H1 (cell line): Measurements from ENCODE around the gene RNF44. TPM values are rescaled to one million over a fixed set of nuclear protein-coding genes. Genes with fewer than 3 reads are reported as not detected.
A peak's percentile ranks its signal among the peaks of the same experiment; 100 is the strongest.

ENCODE experiments used
- CTCF ChIA-PET: fragments of 300-600 bp; sonication (Branson Sonifier 250); formaldehyde crosslinking; loops from one replicate; lab custom pipeline; 2021; ENCODE audit not compliant: partially characterized antibody; lab: Charles Lee
- POLR2A ChIA-PET: fragments of 300-600 bp; sonication (Branson Sonifier 250); formaldehyde crosslinking; loops from one replicate; lab custom pipeline; 2021; ENCODE audit warnings: inconsistent platforms; ENCODE audit not compliant: partially characterized antibody; lab: Charles Lee
- DNase-seq, 2 experiments: peaks; one replicate each; pipeline versions ENCODE4 v3.0.0 to v3.0.0-alpha.2; 2010 to 2022; ENCODE audit warnings: low spot score in 2 of 2, low read depth in 1 of 2, mixed read lengths in 1 of 2
- FAIRE-seq: peaks from 2 replicates; lab custom pipeline; 2011; peaks lifted over from hg19 to GRCh38; lab: Jason Lieb, UNC
- H2AFZ ChIP-seq: 2 replicates; pipeline ENCODE4 v1.8.1; 2012; ENCODE audit warnings: low read length, inconsistent platforms
- H2AK5ac ChIP-seq: 2 replicates; pipeline ENCODE4 v1.6.1; 2013; ENCODE audit warnings: low read depth, low read length
- H2BK120ac ChIP-seq: replicated peaks from 2 replicates; pipeline ENCODE3; 2013; ENCODE audit warnings: low read depth, low read length, inconsistent platforms
- H2BK12ac ChIP-seq: 2 replicates; pipeline ENCODE4 v1.6.1; 2013; ENCODE audit warnings: low read depth, low read length
- H2BK15ac ChIP-seq: 2 replicates; pipeline ENCODE4 v1.6.1; 2013; ENCODE audit warnings: low read length
- H2BK20ac ChIP-seq: 2 replicates; pipeline ENCODE4 v1.6.1; 2013; ENCODE audit warnings: low read length
- H2BK5ac ChIP-seq: 2 replicates; pipeline ENCODE4 v1.6.1; 2013; ENCODE audit warnings: low read depth, low read length
- H3K14ac ChIP-seq: 2 replicates; pipeline ENCODE4 v1.6.1; 2013; ENCODE audit warnings: inconsistent platforms; ENCODE audit not compliant: insufficient read length
- H3K18ac ChIP-seq: 2 replicates; pipeline ENCODE4 v1.6.1; 2013; ENCODE audit warnings: low read length; ENCODE audit errors: extremely low read depth
- H3K23ac ChIP-seq: 2 replicates; pipeline ENCODE4 v1.6.1; 2013; ENCODE audit warnings: inconsistent platforms; ENCODE audit not compliant: insufficient read length
- H3K23me2 ChIP-seq: 2 replicates; pipeline ENCODE4 v1.6.1; 2013; ENCODE audit warnings: low read depth, low read length
- H3K27ac ChIP-seq: 2 replicates; pipeline ENCODE4 v1.6.1; 2011; ENCODE audit warnings: low read depth, low read length, inconsistent platforms
- H3K27me3 ChIP-seq, 4 experiments: replicated peaks in 1 of 4; 1 replicate in 1 of 4; 2 replicates in 3 of 4; pipeline versions ENCODE4 v1.6.1 to v1.8.1; 2011 to 2013; ENCODE audit warnings: low read length in 3 of 4, mild to moderate bottlenecking in 3 of 4, inconsistent platforms in 2 of 4, mixed read lengths in 2 of 4, moderate library complexity in 1 of 4; ENCODE audit not compliant: control insufficient read depth in 3 of 4, insufficient read depth in 3 of 4; ENCODE audit errors: extremely low read depth in 1 of 4
- H3K36me3 ChIP-seq, 4 experiments: 2 replicates each; pipeline versions ENCODE4 v1.6.1 to v1.8.1; 2011 to 2013; ENCODE audit warnings: mild to moderate bottlenecking in 4 of 4, low read length in 3 of 4, moderate library complexity in 2 of 4, control low read depth in 1 of 4, inconsistent platforms in 1 of 4; ENCODE audit not compliant: insufficient read depth in 4 of 4, control insufficient read depth in 2 of 4
- H3K4ac ChIP-seq: replicated peaks from 2 replicates; pipeline ENCODE3; 2013; ENCODE audit warnings: low read length, low read depth, mixed read lengths, inconsistent platforms; ENCODE audit not compliant: insufficient read length
- H3K4me1 ChIP-seq, 4 experiments: replicated peaks in 1 of 4; 1 replicate in 1 of 4; 2 replicates in 3 of 4; pipeline versions ENCODE4 v1.6.1 to v1.8.1; 2011 to 2013; ENCODE audit warnings: low read length in 3 of 4, inconsistent platforms in 2 of 4, mixed read lengths in 1 of 4; ENCODE audit not compliant: insufficient read depth in 4 of 4, control insufficient read depth in 3 of 4
- H3K4me2 ChIP-seq, 2 experiments: 2 replicates each; pipeline versions ENCODE4 v1.6.1 to v1.8.1; 2011 to 2013; ENCODE audit warnings: low read depth in 2 of 2, low read length in 2 of 2, control low read depth in 1 of 2, inconsistent platforms in 1 of 2, mild to moderate bottlenecking in 1 of 2; ENCODE audit not compliant: insufficient read depth in 1 of 2
- H3K4me3 ChIP-seq, 4 experiments: fragments of 200-600, 300-600 bp in 1 of 4; sonication (generic), shearing (Covaris generic), sonication (Bioruptor Twin) in 1 of 4; 2 replicates each; pipeline versions ENCODE4 v1.5.1 to v1.8.1; 2011 to 2016; ENCODE audit warnings: low read length in 4 of 4, low read depth in 3 of 4, control low read depth in 2 of 4, inconsistent platforms in 2 of 4, mild to moderate bottlenecking in 2 of 4, mixed read lengths in 1 of 4, moderate library complexity in 1 of 4; ENCODE audit not compliant: insufficient read depth in 2 of 4; ENCODE audit errors: extremely low read depth in 1 of 4
- H3K56ac ChIP-seq: replicated peaks from 2 replicates; pipeline ENCODE3; 2013; ENCODE audit warnings: low read depth, mild to moderate bottlenecking, mixed read lengths, low read length, inconsistent platforms; ENCODE audit not compliant: insufficient read length
- H3K79me1 ChIP-seq: 2 replicates; pipeline ENCODE4 v1.6.1; 2013; ENCODE audit warnings: low read depth, low read length, control low read depth
- H3K79me2 ChIP-seq, 2 experiments: 2 replicates each; pipeline versions ENCODE4 v1.6.1 to v1.8.1; 2012 to 2013; ENCODE audit warnings: low read length in 2 of 2, mild to moderate bottlenecking in 2 of 2, inconsistent platforms in 1 of 2; ENCODE audit not compliant: insufficient read depth in 2 of 2, control insufficient read depth in 1 of 2
- H3K9ac ChIP-seq, 4 experiments: replicated peaks in 1 of 4; 1 replicate in 1 of 4; 2 replicates in 3 of 4; pipeline versions ENCODE4 v1.6.1 to v1.8.1; 2011 to 2013; ENCODE audit warnings: low read depth in 3 of 4, low read length in 3 of 4, control low read depth in 2 of 4, mild to moderate bottlenecking in 2 of 4, moderate library complexity in 2 of 4, inconsistent platforms in 1 of 4; ENCODE audit errors: extremely low read depth in 1 of 4
- H3K9me3 ChIP-seq, 2 experiments: 2 replicates each; pipeline versions ENCODE4 v1.6.1 to v1.8.1; 2012 to 2013; ENCODE audit warnings: mild to moderate bottlenecking in 2 of 2, moderate library complexity in 2 of 2, control low read depth in 1 of 2, inconsistent platforms in 1 of 2, low read depth in 1 of 2, low read length in 1 of 2, mixed read lengths in 1 of 2; ENCODE audit not compliant: insufficient read depth in 2 of 2
- H4K20me1 ChIP-seq, 2 experiments: replicated peaks in 1 of 2; 2 replicates each; pipeline versions ENCODE3 to v1.8.1; 2011 to 2013; ENCODE audit warnings: inconsistent platforms in 2 of 2, low read length in 2 of 2, mild to moderate bottlenecking in 1 of 2; ENCODE audit not compliant: insufficient read depth in 2 of 2, control insufficient read depth in 1 of 2
- H4K5ac ChIP-seq: 2 replicates; pipeline ENCODE4 v1.6.1; 2013; ENCODE audit warnings: low read length, low read depth, mixed read lengths, inconsistent platforms; ENCODE audit not compliant: insufficient read length
- H4K8ac ChIP-seq: 2 replicates; pipeline ENCODE4 v1.8.0; 2013; ENCODE audit warnings: mild to moderate bottlenecking, moderate library complexity, low read length, inconsistent platforms; ENCODE audit not compliant: insufficient read depth; ENCODE audit errors: extremely low read depth
- H4K91ac ChIP-seq: replicated peaks from 2 replicates; pipeline ENCODE3; 2013; ENCODE audit warnings: low read length, mixed read lengths, inconsistent platforms; ENCODE audit not compliant: insufficient read length
- ASH2L ChIP-seq: fragments of 200-600, 300-600 bp; sonication (generic); IDR thresholded peaks from one replicate; pipeline ENCODE4 v1.7.1; 2017; ENCODE audit warnings: low read length
- CREB1 ChIP-seq: IDR thresholded peaks from 2 replicates; pipeline ENCODE4 v1.6.1; 2012; ENCODE audit warnings: inconsistent platforms
- FOSL1 ChIP-seq: IDR thresholded peaks from 2 replicates; pipeline ENCODE4 v1.6.1; 2011; ENCODE audit warnings: mild to moderate bottlenecking, low read depth, low read length, moderate library complexity; ENCODE audit not compliant: insufficient read depth
- JUN ChIP-seq: IDR thresholded peaks from 2 replicates; pipeline ENCODE4 v1.6.1; 2011; ENCODE audit warnings: low read depth, mild to moderate bottlenecking, improper control_type of control experiment, low read length
- KDM1A ChIP-seq: fragments of 200-600, 300-600 bp; sonication (generic); IDR thresholded peaks from 2 replicates; pipeline ENCODE4 v1.7.1; 2016; ENCODE audit warnings: mild to moderate bottlenecking, low read length, borderline replicate concordance
- KDM5A ChIP-seq: fragments of 200-600 bp; IDR thresholded peaks from 2 replicates; pipeline ENCODE4 v1.7.1; 2012; ENCODE audit warnings: mild to moderate bottlenecking, low read length, inconsistent platforms, mixed read lengths
- MAX ChIP-seq: IDR thresholded peaks from 2 replicates; pipeline ENCODE4 v1.6.1; 2012; ENCODE audit warnings: inconsistent platforms
- RBBP5 ChIP-seq: IDR thresholded peaks from 2 replicates; pipeline ENCODE4 v1.7.1; 2012; ENCODE audit warnings: low read depth, mild to moderate bottlenecking, inconsistent platforms, low read length, moderate library complexity, borderline replicate concordance
- SAP30 ChIP-seq: fragments of 300-600 bp; sonication (generic); IDR thresholded peaks from 2 replicates; pipeline ENCODE4 v1.7.1; 2012; ENCODE audit warnings: low read length, moderate library complexity, mild to moderate bottlenecking, inconsistent platforms; ENCODE audit not compliant: insufficient read depth, insufficient replicate concordance
- TAF1 ChIP-seq: IDR thresholded peaks from 2 replicates; pipeline ENCODE4 v1.6.1; 2011; ENCODE audit warnings: mild to moderate bottlenecking, low read depth, low read length
- YY1 ChIP-seq: IDR thresholded peaks from 2 replicates; pipeline ENCODE4 v1.6.1; 2011; ENCODE audit warnings: low read depth, mild to moderate bottlenecking, low read length
- WGBS, 2 experiments: shearing (Covaris generic) in 1 of 2; methylation state at CpG; one replicate each; pipeline versions ENCODE4 v1.1.6 to v1.1.7; 2013 to 2015; ENCODE audit warnings: low lambda C conversion rate in 2 of 2, mixed read lengths in 2 of 2, inconsistent platforms in 1 of 2, low coverage in 1 of 2, missing lambda C conversion rate in 1 of 2; ENCODE audit not compliant: insufficient replicate concordance in 2 of 2, insufficient coverage in 1 of 2, insufficient read length in 1 of 2; ENCODE audit errors: extremely low coverage in 1 of 2, missing lambda C conversion rate in 1 of 2; 5-methylcytosine and 5-hydroxymethylcytosine counted together
- polyA plus RNA-seq, 7 experiments: library from polyadenylated mRNA; depleted of rRNA in 3 of 7; stranded (reverse) in 5 of 7; unstranded in 2 of 7; fragments of >200 nt in 5 of 7; fragments of 200-250 nt in 2 of 7; gene quantifications; 1 replicate in 5 of 7; 2 replicates in 1 of 7; 4 replicates in 1 of 7; pipeline versions ENCODE4 v1.2.1 to v1.2.3, GENCODE V29; 2011 to 2013; ENCODE audit warnings: missing spikeins in 2 of 7, mixed read lengths in 2 of 7
- total RNA-seq: library from RNA; stranded (reverse); fragmentation: NEBNext Ultra II Directional; extraction: Animal tissue kit (Norgen Biotek cat#: 25700); gene quantifications from 2 replicates; pipeline ENCODE4 v1.2.1, GENCODE V29; 2021

RNF44 gene
- total and polyA plus RNA-seq, 2 of the 8 experiments (the other 6 are each of a cell fraction or from before 2014, with no cell fraction given), result 54.7 to 164 TPM

- Histone ChIP-seq H3K56ac (no peak overlapping the region), H2BK20ac (no peak overlapping the region), H3K27me3 (no peaks in the 10 kb centered on the region; a peak in 1 of 7 replicates), H4K5ac (no peak overlapping the region), H3K9me3 (no peaks in the 10 kb centered on the region), H4K20me1 (peaks cover 0 to 1% of the 10 kb centered on the region in 2 experiments), H4K8ac (0 out of 2 replicates have a peak overlapping the region, but pooled peaks have one; percentile 68), H2BK12ac (0 out of 2 replicates have a peak overlapping the region, but pooled peaks have one; percentile 71), H3K23me2 (peaks cover 9% of the 10 kb centered on the region; the same call in 1 of the 2 replicates), H3K27ac (peak overlapping the region; percentile 20; the same call in 1 of the 2 replicates), H2BK120ac (no peak overlapping the region), H3K18ac (peak overlapping the region; percentile 64), H3K4me3 (peak overlapping the region; percentile 57 to 81 (median 68)), H3K4me2 (peak overlapping the region; percentile 91 to 93), H2AK5ac (no peak overlapping the region), H3K79me1 (peaks cover 2% of the 10 kb centered on the region; the same call in 1 of the 2 replicates), H3K4me1 (peaks cover 9 to 18% (median 18%) of the 10 kb centered on the region in 4 experiments), H3K79me2 (no peaks in the 10 kb centered on the region), H4K91ac (no peak overlapping the region), H3K23ac (no peak overlapping the region), H3K14ac (no peak overlapping the region), H3K36me3 (no peaks in the 10 kb centered on the region), H3K9ac (peak overlapping the region in 3 of 4 experiments; percentile 0 to 60 (median 59); a peak in 5 of 7 replicates), H2AFZ (peak overlapping the region; percentile 63; the same call in 1 of the 2 replicates), H2BK5ac (peak overlapping the region; percentile 73; the same call in 1 of the 2 replicates), H3K4ac (no peak overlapping the region), H2BK15ac (peak overlapping the region; percentile 46; the same call in 1 of the 2 replicates)
- FAIRE-seq (no peak), DNase-seq (peak in 1 of 2 experiments; percentile 85)
- CTCF ChIA-PET, result interaction anchor here (0.6 to 3.7 kb wide), 9 partner anchors 10 to 128 kb away, joined by 3 to 27 read pairs (median 5); no protein-coding TSS in a partner anchor
- POLR2A ChIA-PET, result interaction anchor here (0.6 to 21.1 kb wide), 18 partner anchors 8 to 624 kb away, joined by 3 to 458 read pairs (median 4); partner anchors contain the start of genes CLTB, HIGD2A, NOP16 and RNF44
- WGBS, 2 experiments, result 2% methylated on average over 48 of the region's 63 CpGs; no CpG with 5 or more reads in 1 of the 2 experiments
- TF ChIP-seq TAF1, result 0 out of 2 replicates have a peak, but pooled peaks have one; percentile 24
- no peak for TF ChIP-seq KDM5A
- TF ChIP-seq SAP30, result no peak
- peak; percentile 29; the same call in 1 of the 2 replicates for TF ChIP-seq KDM1A
- 0 out of 2 replicates have a peak, but pooled peaks have one; percentile 47 for TF ChIP-seq CREB1
- TF ChIP-seq ASH2L, result peak; percentile 64
- no peak for TF ChIP-seq JUN
- TF ChIP-seq RBBP5, result 0 out of 2 replicates have a peak, but pooled peaks have one; percentile 14
- TF ChIP-seq MAX, result peak; percentile 64
- peak; percentile 13; the same call in 1 of the 2 replicates for TF ChIP-seq YY1
- no peak for TF ChIP-seq FOSL1
Observed at GRCh38 chr5:176543428-176544182, 6.4 kb upstream of the RNF44 start.
